Large intestine (tissue), 3 donors: ENCODE results near the gene WNT9A. TPM values are rescaled to one million over a fixed set of nuclear protein-coding genes. Genes with fewer than 3 reads are reported as not detected.
A peak's percentile ranks its signal among the peaks of the same experiment; 100 is the strongest.

Experiments
- DNase-seq, 2 donors: peaks; one replicate each; pipeline versions ENCODE4 v3.0.0 to v3.0.0-alpha.2; 2013
- H3K27ac ChIP-seq: one replicate; pipeline ENCODE4 v1.5.1; 2013; ENCODE audit warnings: low read length
- H3K27me3 ChIP-seq: 2 replicates; pipeline ENCODE4 v1.6.1; 2013; ENCODE audit warnings: low read length; ENCODE audit not compliant: control insufficient read depth, insufficient read depth
- H3K36me3 ChIP-seq: 2 replicates; pipeline ENCODE4 v1.6.1; 2013; ENCODE audit warnings: low read length; ENCODE audit not compliant: control insufficient read depth, insufficient read depth
- H3K4me1 ChIP-seq: one replicate; pipeline ENCODE4 v1.6.1; 2013; ENCODE audit warnings: low read length; ENCODE audit not compliant: control insufficient read depth, insufficient read depth
- H3K4me3 ChIP-seq: one replicate; pipeline ENCODE4 v1.5.1; 2013; ENCODE audit warnings: low read length
- H3K9me3 ChIP-seq: one replicate; pipeline ENCODE4 v1.6.1; 2013; ENCODE audit warnings: mild to moderate bottlenecking, low read depth, low read length, moderate library complexity; ENCODE audit not compliant: control insufficient read depth
- WGBS: methylation state at CpG from one replicate; pipeline ENCODE4 v1.1.5; 2013; ENCODE audit warnings: low lambda C conversion rate; ENCODE audit not compliant: insufficient coverage; 5-methylcytosine and 5-hydroxymethylcytosine counted together
- polyA plus RNA-seq: library from polyadenylated mRNA; unstranded; fragments of 120-200 nt; gene quantifications from one replicate; pipeline ENCODE4 v1.2.1, GENCODE V29; 2013

The WNT9A gene
- polyA plus RNA-seq, 1 donor = 5.1 TPM

GRCh38 chr1:227938911-227939790, 8.6 kb downstream of the WNT9A start:
- Histone ChIP-seq H3K4me3 (no peak overlapping the region), H3K9me3 (no peaks in the 10 kb centered on the region), H3K27me3 (no peaks in the 10 kb centered on the region), H3K36me3 (no peaks in the 10 kb centered on the region), H3K4me1 (peaks cover 3% of the 10 kb centered on the region), H3K27ac (no peak overlapping the region)
- no CpG with 5 or more reads among the region's 27 CpGs for WGBS
- no peak for DNase-seq

GRCh38 chr1:227938276-227938675, 9.5 kb downstream of the WNT9A start:
- 80% methylated on average over 1 of the region's 10 CpGs for WGBS
- Histone ChIP-seq H3K4me1 (no peaks in the 10 kb centered on the region), H3K27me3 (no peaks in the 10 kb centered on the region), H3K9me3 (no peaks in the 10 kb centered on the region), H3K4me3 (no peak overlapping the region), H3K27ac (no peak overlapping the region), H3K36me3 (no peaks in the 10 kb centered on the region)
- DNase-seq = no peak

GRCh38 chr1:227937838-227938145, 9.9 kb downstream of the WNT9A start:
- no peak overlapping the region for H3K27ac ChIP-seq
- DNase-seq = no peak
- H3K36me3 ChIP-seq = no peaks in the 10 kb centered on the region
- WGBS = no CpG with 5 or more reads among the region's 7 CpGs
- H3K4me1 ChIP-seq = no peaks in the 10 kb centered on the region
- no peak overlapping the region for H3K4me3 ChIP-seq
- H3K27me3 ChIP-seq = no peaks in the 10 kb centered on the region
- no peaks in the 10 kb centered on the region for H3K9me3 ChIP-seq

- Histone ChIP-seq H3K27ac (no peak overlapping the region), H3K4me1 (no peaks in the 10 kb centered on the region), H3K36me3 (no peaks in the 10 kb centered on the region), H3K4me3 (no peak overlapping the region), H3K27me3 (no peaks in the 10 kb centered on the region), H3K9me3 (no peaks in the 10 kb centered on the region)
- 71% methylated on average over 1 of the region's 20 CpGs for WGBS
- DNase-seq = no peak
These were observed 10.5 kb downstream of the WNT9A start for GRCh38 chr1:227937031-227937837.

GRCh38 chr1:227935826-227936225, 11.9 kb downstream of the WNT9A start:
- Histone ChIP-seq H3K27me3 (no peaks in the 10 kb centered on the region), H3K27ac (no peak overlapping the region), H3K4me1 (no peaks in the 10 kb centered on the region), H3K9me3 (no peaks in the 10 kb centered on the region), H3K4me3 (no peak overlapping the region), H3K36me3 (no peaks in the 10 kb centered on the region)
- 83% methylated on average over 1 of the region's 7 CpGs for WGBS
- DNase-seq = no peak

GRCh38 chr1:227934476-227935313, 13.0 kb downstream of the WNT9A start:
- Histone ChIP-seq H3K36me3 (no peaks in the 10 kb centered on the region), H3K4me1 (no peaks in the 10 kb centered on the region), H3K4me3 (no peak overlapping the region), H3K27ac (no peak overlapping the region), H3K9me3 (no peaks in the 10 kb centered on the region), H3K27me3 (no peaks in the 10 kb centered on the region)
- 69% methylated on average over 2 of the region's 5 CpGs for WGBS
- DNase-seq = no peak

- no peak overlapping the region for H3K4me3 ChIP-seq
- H3K36me3 ChIP-seq = no peaks in the 10 kb centered on the region
- no peaks in the 10 kb centered on the region for H3K4me1 ChIP-seq
- H3K27me3 ChIP-seq = no peaks in the 10 kb centered on the region
- no peak overlapping the region for H3K27ac ChIP-seq
- no CpG with 5 or more reads among the region's 17 CpGs for WGBS
- H3K9me3 ChIP-seq = no peaks in the 10 kb centered on the region
- DNase-seq = peak in 1 of 2 donors; percentile 55
These were observed 17.8 kb downstream of the WNT9A start for GRCh38 chr1:227929751-227930472.

GRCh38 chr1:227928811-227929375, 18.8 kb downstream of the WNT9A start:
- 20% methylated on average over 1 of the region's 12 CpGs for WGBS
- no peak for DNase-seq
- Histone ChIP-seq H3K4me3 (no peak overlapping the region), H3K27me3 (no peaks in the 10 kb centered on the region), H3K36me3 (no peaks in the 10 kb centered on the region), H3K27ac (no peak overlapping the region), H3K4me1 (no peaks in the 10 kb centered on the region), H3K9me3 (no peaks in the 10 kb centered on the region)

GRCh38 chr1:227927971-227928741, 19.6 kb downstream of the WNT9A start:
- DNase-seq = no peak
- H3K36me3 ChIP-seq = no peaks in the 10 kb centered on the region
- no peak overlapping the region for H3K27ac ChIP-seq
- no peaks in the 10 kb centered on the region for H3K9me3 ChIP-seq
- H3K4me3 ChIP-seq = no peak overlapping the region
- no peaks in the 10 kb centered on the region for H3K4me1 ChIP-seq
- WGBS = no CpG with 5 or more reads among the region's 11 CpGs
- H3K27me3 ChIP-seq = no peaks in the 10 kb centered on the region
